ENCODE measurements around the gene PARP4.
"Not testable (repeated sequence)": the region's sequence is repeated elsewhere in the genome, so short reads cannot be mapped to it uniquely, and the experiment has no call there.

DNA sequence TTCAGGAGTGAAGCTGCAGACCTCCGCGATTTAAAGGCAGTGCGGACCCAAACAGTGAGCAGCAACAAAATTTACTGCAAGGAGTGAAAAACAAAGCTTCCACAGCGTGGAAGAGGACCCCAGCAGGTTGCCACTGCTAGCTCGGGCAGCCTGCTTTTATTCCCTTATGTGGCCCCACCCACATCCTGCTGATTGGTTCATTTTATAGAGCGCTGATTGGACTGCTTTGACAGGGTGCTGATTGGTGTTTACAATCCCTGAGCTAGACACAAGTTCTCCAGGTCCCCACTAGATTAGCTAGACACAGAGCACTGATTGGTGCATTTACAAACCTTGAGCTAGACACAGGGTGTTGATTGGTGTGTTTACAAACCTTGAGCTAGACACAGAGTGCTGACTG, 6.3 kb downstream of the PARP4 start:
- TF ChIP-seq, protein P1, sequence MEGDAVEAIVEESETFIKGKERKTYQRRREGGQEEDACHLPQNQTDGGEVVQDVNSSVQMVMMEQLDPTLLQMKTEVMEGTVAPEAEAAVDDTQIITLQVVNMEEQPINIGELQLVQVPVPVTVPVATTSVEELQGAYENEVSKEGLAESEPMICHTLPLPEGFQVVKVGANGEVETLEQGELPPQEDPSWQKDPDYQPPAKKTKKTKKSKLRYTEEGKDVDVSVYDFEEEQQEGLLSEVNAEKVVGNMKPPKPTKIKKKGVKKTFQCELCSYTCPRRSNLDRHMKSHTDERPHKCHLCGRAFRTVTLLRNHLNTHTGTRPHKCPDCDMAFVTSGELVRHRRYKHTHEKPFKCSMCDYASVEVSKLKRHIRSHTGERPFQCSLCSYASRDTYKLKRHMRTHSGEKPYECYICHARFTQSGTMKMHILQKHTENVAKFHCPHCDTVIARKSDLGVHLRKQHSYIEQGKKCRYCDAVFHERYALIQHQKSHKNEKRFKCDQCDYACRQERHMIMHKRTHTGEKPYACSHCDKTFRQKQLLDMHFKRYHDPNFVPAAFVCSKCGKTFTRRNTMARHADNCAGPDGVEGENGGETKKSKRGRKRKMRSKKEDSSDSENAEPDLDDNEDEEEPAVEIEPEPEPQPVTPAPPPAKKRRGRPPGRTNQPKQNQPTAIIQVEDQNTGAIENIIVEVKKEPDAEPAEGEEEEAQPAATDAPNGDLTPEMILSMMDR (conservative IDR thresholded peaks at IDR 0.05; ENCODE audit: low read length): not testable (repeated sequence)
- TF ChIP-seq EZH2phosphoT487 (IDR thresholded peaks at IDR 0.05; ENCODE audit: borderline replicate concordance): not testable (repeated sequence)

Data from Loucy (cell line).